Heart left ventricle (tissue), 13 donors: ENCODE measurements around the gene MAGI1.

Experiments used
- POLR2A ChIP-seq, 2 donors: fragments of 450-650 bp; IDR thresholded peaks; one replicate each; pipeline ENCODE4 v1.6.1; 2017; ENCODE audit warnings: antibody characterized with exemption in 2 of 2, mild to moderate bottlenecking in 2 of 2, moderate library complexity in 2 of 2
- TF ChIP-seq, protein P1 (sequence below), 12 donors: fragments of 200-600 bp; sonication (generic) in 4 of 12; IDR thresholded peaks; one replicate each; pipeline versions ENCODE4 v1.5.0 to v1.8.0; 2018 to 2022; ENCODE audit warnings: antibody characterized with exemption in 12 of 12, mild to moderate bottlenecking in 5 of 12
- donor health status: ischemic (EF 13 %, LVEDD 7.1; RV severe dilation, severe dysfunction).
- donor health status: DM: no; HTN: yes; CAD: no.
- donor health status: DM: no; HTN: no; CAD: no.
- donor health status: ischemic (EF 25% LVEDD 6.9; RV normal size, moderate dysfunction).
- donor health status: ischemic (EF 25% LVEDD 5.7; RV mildly dilated, moderate dysfunction).
- donor health status: ischemic (EF 35%, LVEDD 5.7; RV mildly dilated, moderate dysfunction).
- donor health status: nonischemic (EF 11% LVEDD 7.7; RV severe dilation, severe dysfunction).
- donor health status: DM: yes; HTN: yes; CAD: no.
- donor health status: PGD.
- donor health status: ischemic (EF 29% LVEDD 5.4; RV normal size, mild dysfunction).
- donor health status: nonischemic (EF 23%, LVEDD 6.1; RV moderate dilation, normal function).

DNA sequence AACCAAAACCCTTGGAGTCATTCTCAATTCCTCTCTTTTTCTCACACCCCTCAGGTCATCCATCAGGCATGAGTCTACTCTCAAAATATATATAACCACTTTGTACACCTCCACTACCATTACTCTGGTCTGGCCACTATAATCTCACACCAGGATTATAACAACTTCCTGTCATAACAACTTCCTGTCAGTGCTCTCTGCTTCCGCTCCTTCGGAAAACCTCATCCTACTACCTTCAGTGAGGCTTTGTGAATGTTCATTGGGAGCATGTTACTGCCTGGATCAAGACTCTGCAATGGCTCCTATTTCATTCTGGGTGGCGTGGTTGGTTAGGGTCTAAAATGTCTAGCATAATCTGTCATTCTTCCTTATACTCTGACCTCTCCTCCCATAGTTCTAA lies 447.4 kb downstream of the MAGI1 start:
- TF ChIP-seq, protein P1, sequence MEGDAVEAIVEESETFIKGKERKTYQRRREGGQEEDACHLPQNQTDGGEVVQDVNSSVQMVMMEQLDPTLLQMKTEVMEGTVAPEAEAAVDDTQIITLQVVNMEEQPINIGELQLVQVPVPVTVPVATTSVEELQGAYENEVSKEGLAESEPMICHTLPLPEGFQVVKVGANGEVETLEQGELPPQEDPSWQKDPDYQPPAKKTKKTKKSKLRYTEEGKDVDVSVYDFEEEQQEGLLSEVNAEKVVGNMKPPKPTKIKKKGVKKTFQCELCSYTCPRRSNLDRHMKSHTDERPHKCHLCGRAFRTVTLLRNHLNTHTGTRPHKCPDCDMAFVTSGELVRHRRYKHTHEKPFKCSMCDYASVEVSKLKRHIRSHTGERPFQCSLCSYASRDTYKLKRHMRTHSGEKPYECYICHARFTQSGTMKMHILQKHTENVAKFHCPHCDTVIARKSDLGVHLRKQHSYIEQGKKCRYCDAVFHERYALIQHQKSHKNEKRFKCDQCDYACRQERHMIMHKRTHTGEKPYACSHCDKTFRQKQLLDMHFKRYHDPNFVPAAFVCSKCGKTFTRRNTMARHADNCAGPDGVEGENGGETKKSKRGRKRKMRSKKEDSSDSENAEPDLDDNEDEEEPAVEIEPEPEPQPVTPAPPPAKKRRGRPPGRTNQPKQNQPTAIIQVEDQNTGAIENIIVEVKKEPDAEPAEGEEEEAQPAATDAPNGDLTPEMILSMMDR (IDR thresholded peaks at IDR 0.05), result no peak
- TF ChIP-seq POLR2A (IDR thresholded peaks at IDR 0.05), result no peak
